CD4-positive, alpha-beta T cell (primary cell): ENCODE measurements around the gene IRF7. TPM values are rescaled to one million over a fixed set of nuclear protein-coding genes. Genes with fewer than 3 reads are reported as not detected.
"Not testable (repeated sequence)": the region's sequence is repeated elsewhere in the genome, so short reads cannot be mapped to it uniquely, and the experiment has no call there.

Experiments
- ATAC-seq: fragments of 200-7000 bp; cut with Tn5 transposase; one replicate; pipeline ENCODE4 v1.10.0; 2022; ENCODE audit warnings: mild to moderate bottlenecking; ENCODE audit not compliant: poor library complexity
- CTCF ChIA-PET: fragments of 350-600 bp; sonication (Branson Sonifier 250); formaldehyde crosslinking; loops from one replicate; lab custom pipeline; 2021; ENCODE audit warnings: antibody characterized with exemption, inconsistent platforms; lab: Charles Lee
- POLR2A ChIA-PET: fragments of 350-600 bp; sonication (Branson Sonifier 250); formaldehyde crosslinking; loops from one replicate; lab custom pipeline; 2021; ENCODE audit warnings: antibody characterized with exemption, inconsistent platforms; lab: Charles Lee
- DNase-seq, 14 experiments: peaks; one replicate each; pipeline ENCODE4 v3.0.0-alpha.2; 2013 to 2020; ENCODE audit warnings: mixed read lengths in 2 of 14
- H3K27ac ChIP-seq, 2 donors: one replicate each; pipeline versions ENCODE4 v1.5.1 to v1.7.0; 2013; ENCODE audit warnings: low read length in 2 of 2, low read depth in 1 of 2, mild to moderate bottlenecking in 1 of 2
- H3K27me3 ChIP-seq, 2 experiments: 1 replicate in 1 of 2; 2 replicates in 1 of 2; pipeline versions ENCODE4 v1.6.1 to v1.7.0; 2013; ENCODE audit warnings: low read length in 2 of 2, control low read depth in 1 of 2, mild to moderate bottlenecking in 1 of 2, moderate library complexity in 1 of 2; ENCODE audit not compliant: insufficient read depth in 2 of 2, control insufficient read depth in 1 of 2
- H3K36me3 ChIP-seq: one replicate; pipeline ENCODE4 v1.6.1; 2013; ENCODE audit warnings: low read length, control low read depth; ENCODE audit not compliant: insufficient read depth
- H3K4me1 ChIP-seq: one replicate; pipeline ENCODE4 v1.6.1; 2013; ENCODE audit warnings: low read length, control low read depth; ENCODE audit not compliant: insufficient read depth
- H3K4me3 ChIP-seq: one replicate; pipeline ENCODE4 v1.5.1; 2013; ENCODE audit warnings: mild to moderate bottlenecking, low read length, moderate library complexity
- H3K9me3 ChIP-seq, 2 experiments: 1 replicate in 1 of 2; 2 replicates in 1 of 2; pipeline versions ENCODE4 v1.6.1 to v1.7.0; 2013; ENCODE audit warnings: low read length in 2 of 2, mild to moderate bottlenecking in 2 of 2, control low read depth in 1 of 2, moderate library complexity in 1 of 2; ENCODE audit not compliant: control insufficient read depth in 1 of 2, insufficient read depth in 1 of 2
- H3K27ac Mint-ChIP-seq: one replicate; pipeline ENCODE4 v1.8.0; 2020; ENCODE audit warnings: mixed read lengths
- H3K27me3 Mint-ChIP-seq: one replicate; pipeline ENCODE4 v1.8.0; 2021; ENCODE audit warnings: mixed read lengths
- H3K36me3 Mint-ChIP-seq: one replicate; pipeline ENCODE4 v1.8.0; 2021; ENCODE audit warnings: low read depth, mixed read lengths
- H3K4me1 Mint-ChIP-seq: one replicate; pipeline ENCODE4 v1.8.0; 2021; ENCODE audit warnings: low read depth, mixed read lengths
- H3K4me3 Mint-ChIP-seq: one replicate; pipeline ENCODE4 v1.8.0; 2020; ENCODE audit warnings: mild to moderate bottlenecking, mixed read lengths
- H3K9me3 Mint-ChIP-seq: one replicate; pipeline ENCODE4 v1.8.0; 2020; ENCODE audit warnings: mixed read lengths
- CTCF ChIP-seq: fragments of 200-600 bp; IDR thresholded peaks from one replicate; pipeline ENCODE4 v1.8.0; 2022; ENCODE audit warnings: antibody characterized with exemption, mild to moderate bottlenecking
- intact Hi-C, 2 experiments: fragments of 100-400 bp; cut with DNase I in 1 of 2; cut with micrococcal nuclease in 1 of 2; formaldehyde crosslinking; loops; one replicate each; pipeline versions ENCODE4 v1.15.1 to v1.9.0; 2023 to 2025; cut with DNase I, micrococcal nuclease
- total RNA-seq, 174 experiments: library from RNA in 2 of 174; stranded (reverse) in 2 of 174; gene quantifications; one replicate each; pipeline ENCODE4 v1.2.3 and lab custom pipeline; 2021 to 2026

Gene IRF7
- total RNA-seq, 2 experiments from 2014 or later: 36.5 to 37.7 TPM

GRCh38 chr11:655036-655726, 39.4 kb upstream of the IRF7 start:
- H3K27ac Mint-ChIP-seq: no peak overlapping the region
- H3K4me1 Mint-ChIP-seq: no peaks in the 10 kb centered on the region
- Histone ChIP-seq H3K9me3 (no peaks in the 10 kb centered on the region), H3K27me3 (no peaks in the 10 kb centered on the region), H3K4me1 (no peaks in the 10 kb centered on the region), H3K36me3 (peaks cover 38% of the 10 kb centered on the region), H3K27ac (no peak overlapping the region), H3K4me3 (no peak overlapping the region)
- no peak for DNase-seq
- H3K27me3 Mint-ChIP-seq: no peaks in the 10 kb centered on the region
- no peak overlapping the region for H3K4me3 Mint-ChIP-seq
- ChIA-PET POLR2A (no interaction called here), CTCF (no interaction called here)
- H3K36me3 Mint-ChIP-seq: peaks cover 33% of the 10 kb centered on the region
- ATAC-seq: no peak
- no peak for TF ChIP-seq CTCF
- intact Hi-C loops: no loop called here
- H3K9me3 Mint-ChIP-seq: no peaks in the 10 kb centered on the region

- CTCF ChIA-PET, H3K27me3 Mint-ChIP-seq, intact Hi-C loops: not testable (repeated sequence)
Measured at GRCh38 chr11:654444-654843, 38.7 kb upstream of the IRF7 start.

GRCh38 chr11:653837-654236, 38.1 kb upstream of the IRF7 start:
- ATAC-seq: no peak
- Mint-ChIP-seq H3K27ac (no peak overlapping the region), H3K36me3 (peaks cover 28% of the 10 kb centered on the region), H3K4me1 (no peaks in the 10 kb centered on the region), H3K4me3 (no peak overlapping the region), H3K27me3 (no peaks in the 10 kb centered on the region), H3K9me3 (no peaks in the 10 kb centered on the region)
- Histone ChIP-seq H3K4me1 (no peaks in the 10 kb centered on the region), H3K27me3 (no peaks in the 10 kb centered on the region), H3K4me3 (no peak overlapping the region), H3K9me3 (no peaks in the 10 kb centered on the region), H3K36me3 (peaks cover 31% of the 10 kb centered on the region), H3K27ac (no peak overlapping the region)
- CTCF ChIA-PET: no interaction called here
- no peak for DNase-seq
- intact Hi-C loops: no loop called here
- POLR2A ChIA-PET: no interaction called here
- TF ChIP-seq CTCF: no peak

More at GRCh38 chr11:654444-654843, 38.7 kb upstream of the IRF7 start:
- H3K4me1 ChIP-seq, POLR2A ChIA-PET, DNase-seq, H3K27ac ChIP-seq, H3K4me3 ChIP-seq, H3K9me3 ChIP-seq, H3K9me3 Mint-ChIP-seq, ATAC-seq, H3K4me1 Mint-ChIP-seq, H3K4me3 Mint-ChIP-seq, H3K27me3 ChIP-seq, H3K27ac Mint-ChIP-seq: not testable (repeated sequence)
- peaks cover 36% of the 10 kb centered on the region for H3K36me3 ChIP-seq
- H3K36me3 Mint-ChIP-seq: peaks cover 31% of the 10 kb centered on the region

- H3K4me1 ChIP-seq, ATAC-seq, H3K4me1 Mint-ChIP-seq, H3K9me3 Mint-ChIP-seq, CTCF ChIA-PET, H3K27ac Mint-ChIP-seq, DNase-seq, H3K27ac ChIP-seq, H3K27me3 ChIP-seq, H3K4me3 Mint-ChIP-seq, intact Hi-C loops, H3K9me3 ChIP-seq, H3K4me3 ChIP-seq, H3K27me3 Mint-ChIP-seq, POLR2A ChIA-PET: not testable (repeated sequence)
- H3K36me3 ChIP-seq: peaks cover 25% of the 10 kb centered on the region
- H3K36me3 Mint-ChIP-seq: peaks cover 28% of the 10 kb centered on the region
Measured at GRCh38 chr11:653136-653535, 37.4 kb upstream of the IRF7 start.
